GM18873 (cell line): ENCODE data around the gene KLRF1.
"Not testable (repeated sequence)": the region's sequence is repeated elsewhere in the genome, so short reads cannot be mapped to it uniquely, and the experiment has no call there.

Experiments
- ATAC-seq: cut with Tn5 transposase; IDR thresholded peaks from one replicate; pipeline ENCODE4 v1.9.1; 2021; ENCODE audit warnings: mild to moderate bottlenecking, moderate library complexity, moderate number of reproducible peaks; ENCODE audit not compliant: unreplicated experiment, low FRiP score

The KLRF1 gene

DNA sequence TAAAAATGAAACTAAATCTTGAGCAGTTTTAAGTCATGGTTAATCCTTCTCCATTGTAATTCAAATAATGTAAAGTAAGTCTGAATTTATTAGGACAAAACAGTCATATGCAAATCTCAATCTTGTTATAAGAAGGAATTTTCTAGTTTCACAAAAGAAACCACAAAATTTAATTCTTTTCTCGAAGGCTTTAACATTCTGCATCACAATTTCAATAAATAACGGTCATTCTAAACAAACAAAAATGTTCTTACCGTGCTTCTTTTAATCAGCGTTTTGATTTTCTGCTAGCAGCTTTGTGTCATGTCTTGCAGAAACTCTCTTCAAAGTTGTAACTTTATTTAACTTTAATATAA, 41.6 kb downstream of the KLRF1 start:
- ATAC-seq, result no peak

DNA sequence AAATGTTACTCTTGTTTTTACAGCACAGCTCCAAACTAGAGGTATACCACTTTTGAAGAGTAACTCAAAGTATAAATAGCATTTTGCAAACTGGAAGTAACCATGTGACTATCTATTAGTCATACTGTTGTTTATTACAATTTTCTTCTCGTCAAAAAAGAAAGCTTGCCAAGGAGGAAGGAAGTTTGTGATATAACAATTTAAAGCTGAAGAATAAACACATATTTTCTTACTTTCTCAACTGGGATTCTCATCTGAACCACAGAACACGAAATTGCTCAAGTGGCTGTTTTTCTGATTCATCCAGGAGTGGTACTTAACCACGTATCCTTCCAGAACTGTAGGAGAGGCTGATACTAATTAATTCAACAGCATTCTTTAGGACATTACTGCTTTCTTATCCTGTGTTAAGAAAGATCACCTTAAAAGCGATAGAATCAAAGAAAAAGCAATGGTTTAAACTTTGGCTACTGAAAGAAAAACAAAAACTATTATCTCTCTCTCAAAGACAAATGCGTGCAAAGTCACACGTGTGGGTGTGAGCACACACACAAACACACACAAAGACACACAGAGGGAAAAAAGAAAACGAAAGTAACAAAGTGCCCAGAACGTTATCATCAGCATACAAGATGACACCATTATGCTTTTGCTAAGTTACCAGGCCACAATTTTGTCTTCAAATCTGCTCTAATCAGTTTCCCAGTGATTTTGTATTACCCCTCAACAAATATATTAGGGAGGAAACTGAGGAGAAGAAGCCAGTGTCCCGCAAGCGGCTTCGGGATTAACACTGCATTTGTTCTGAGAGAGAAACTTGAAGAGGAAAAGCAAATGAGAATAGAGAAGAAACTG, 42.3 kb downstream of the KLRF1 start, which contains the start of gene CLEC2B:
TSS of gene CLEC2B (minus strand) at position 48 of the 855 bp plus-strand sequence.
- no peak for ATAC-seq

DNA sequence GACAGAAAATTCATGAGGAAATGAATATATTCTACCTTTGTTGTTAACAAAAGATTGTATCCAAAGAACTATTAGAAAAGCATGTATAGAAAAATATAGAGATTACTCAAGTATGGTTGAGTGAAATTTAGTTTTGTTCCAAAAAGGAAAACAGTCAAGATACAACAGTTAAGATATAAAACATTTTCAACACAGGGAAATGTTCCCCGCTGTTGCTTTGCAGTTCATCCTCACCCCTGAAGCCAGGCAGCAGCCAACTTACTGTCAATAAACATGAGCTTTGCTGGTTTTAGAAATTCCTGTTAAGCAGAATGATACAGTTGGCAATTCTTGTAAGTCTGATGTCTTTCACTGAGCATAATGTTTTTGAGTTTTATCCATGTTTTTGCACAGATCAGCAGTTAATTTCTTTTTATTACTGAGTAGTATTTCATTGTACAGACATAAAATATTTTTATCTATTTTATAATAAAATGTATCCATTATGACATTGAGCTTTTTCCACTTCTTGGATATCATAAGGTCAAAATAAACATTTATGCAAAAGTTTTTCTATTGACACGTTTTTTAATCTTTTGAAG, 43.1 kb downstream of the KLRF1 start:
- ATAC-seq, result no peak

DNA sequence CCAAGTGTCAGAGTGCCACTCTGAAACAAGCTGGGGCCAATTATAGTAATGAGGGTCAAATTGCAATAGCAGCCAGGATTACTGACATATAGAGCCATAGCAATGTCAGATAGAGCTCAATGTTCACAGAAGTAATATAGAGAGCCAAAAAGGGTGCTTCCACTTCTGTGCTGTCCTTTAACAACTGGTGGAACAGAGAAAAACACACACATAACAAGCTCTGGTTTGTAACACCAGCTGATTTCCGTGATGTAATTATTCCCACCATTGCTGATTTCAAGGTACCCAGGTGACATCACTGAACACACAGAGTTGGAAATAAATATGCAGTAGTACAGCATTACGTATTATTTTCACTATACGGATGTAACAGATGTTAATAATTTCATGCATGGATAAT, 44.9 kb downstream of the KLRF1 start:
- ATAC-seq, result no peak

DNA sequence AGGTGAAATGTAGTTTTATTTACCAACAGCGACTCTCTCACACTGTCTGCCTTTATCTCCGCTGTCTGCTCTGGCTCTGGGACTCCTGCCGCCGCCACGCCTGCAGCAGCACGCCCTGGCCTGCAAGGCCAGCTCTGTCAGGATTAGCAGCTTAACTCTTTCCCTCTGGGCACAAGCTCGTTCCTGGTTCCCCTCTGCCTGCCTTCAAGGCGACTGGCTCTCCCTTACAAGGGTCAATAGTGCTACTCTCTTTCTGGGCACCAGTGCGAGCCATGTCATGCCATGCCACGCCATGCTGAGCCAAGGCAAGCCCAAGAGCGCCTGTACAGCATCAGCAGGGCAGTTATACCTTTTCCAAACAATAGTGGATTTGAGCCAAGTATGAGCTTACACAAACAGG, 45.5 kb downstream of the KLRF1 start:
- no peak for ATAC-seq

DNA sequence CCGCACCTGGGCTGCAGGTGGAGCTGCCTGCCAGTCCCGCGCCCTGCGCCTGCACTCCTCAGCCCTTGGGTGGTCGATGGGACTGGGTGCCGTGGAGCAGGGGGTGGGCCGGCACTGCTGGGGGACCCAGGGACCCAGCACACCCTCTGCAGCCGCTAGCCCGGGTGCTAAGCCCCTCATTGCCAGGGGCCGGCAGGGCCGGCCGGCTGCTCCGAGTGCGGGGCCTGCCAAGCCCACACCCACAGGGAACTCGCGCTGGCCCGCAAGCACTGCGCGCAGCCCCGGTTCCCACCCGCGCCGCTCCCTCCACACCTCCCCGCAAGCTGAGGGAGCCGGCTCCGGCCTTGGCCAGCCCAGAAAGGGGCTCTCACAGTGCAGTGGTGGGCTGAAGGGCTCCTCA, 48.8 kb downstream of the KLRF1 start:
- not testable (repeated sequence) for ATAC-seq

DNA sequence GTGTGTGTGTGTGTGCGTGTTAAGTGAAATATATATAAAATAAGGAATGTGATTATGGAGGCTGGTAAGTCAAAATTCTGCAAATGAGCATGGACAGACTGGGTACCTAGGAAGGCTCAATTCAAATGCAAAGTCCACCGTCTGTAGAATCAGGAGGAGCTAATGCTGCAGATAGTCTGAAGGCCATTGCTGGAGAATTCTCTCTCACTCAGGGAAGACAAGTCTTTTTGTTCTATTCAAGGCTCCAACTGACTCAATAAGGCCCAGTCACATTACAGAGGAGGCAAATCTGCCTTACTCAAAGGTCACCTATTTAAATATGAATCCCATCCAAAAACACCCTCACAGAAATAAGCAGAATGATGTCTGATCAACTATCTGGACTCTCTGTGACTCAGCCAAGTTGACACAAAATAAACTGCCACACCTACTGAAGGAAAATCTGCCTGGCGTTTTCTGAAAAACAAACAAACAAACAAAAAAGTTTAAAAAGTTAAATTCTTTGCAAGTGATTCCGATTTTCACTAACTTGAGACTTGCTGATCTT, 53.3 kb downstream of the KLRF1 start:
- no peak for ATAC-seq

DNA sequence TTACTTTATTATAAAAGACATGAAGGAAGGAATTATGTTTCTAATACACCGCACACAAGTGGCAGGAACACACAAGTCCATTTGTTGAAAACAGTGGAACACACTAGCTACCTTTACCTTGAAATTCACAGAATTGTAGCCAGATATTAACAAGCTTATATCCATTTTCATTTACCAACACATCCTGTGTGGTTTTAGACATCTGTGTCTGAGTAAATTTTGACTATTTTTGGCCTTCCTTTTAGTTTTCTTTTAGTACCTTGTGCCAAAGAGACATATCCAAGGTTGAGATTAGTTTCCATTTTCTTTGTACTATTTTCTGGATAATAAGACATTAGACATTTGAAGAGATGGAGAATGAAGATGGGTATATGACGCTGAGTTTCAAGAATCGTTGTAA, 54.0 kb downstream of the KLRF1 start, which contains the start of gene KLRF2:
TSS of gene KLRF2 (plus strand) at position 244 of the 400 bp plus-strand sequence. CDS start at position 351, 107 bp downstream.
- ATAC-seq, result no peak

DNA sequence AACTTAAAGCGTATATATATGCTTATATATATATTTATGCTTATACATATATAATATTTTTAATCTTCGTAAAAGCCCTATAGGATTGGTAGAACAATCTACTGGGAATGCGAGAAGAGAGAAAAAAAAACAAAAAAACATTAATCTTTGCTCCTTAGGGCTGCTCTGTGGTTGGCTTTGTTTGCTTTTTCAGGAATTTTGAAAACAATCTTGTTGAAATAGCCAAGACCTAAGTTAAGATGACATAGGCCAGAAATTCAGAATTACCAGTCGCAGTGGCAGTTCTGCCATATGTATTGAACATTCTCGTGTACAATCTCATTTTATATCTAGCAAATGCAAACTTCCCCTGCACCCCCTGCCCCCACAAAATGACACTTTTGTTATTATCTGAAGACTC, 54.7 kb downstream of the KLRF1 start:
- no peak for ATAC-seq

DNA sequence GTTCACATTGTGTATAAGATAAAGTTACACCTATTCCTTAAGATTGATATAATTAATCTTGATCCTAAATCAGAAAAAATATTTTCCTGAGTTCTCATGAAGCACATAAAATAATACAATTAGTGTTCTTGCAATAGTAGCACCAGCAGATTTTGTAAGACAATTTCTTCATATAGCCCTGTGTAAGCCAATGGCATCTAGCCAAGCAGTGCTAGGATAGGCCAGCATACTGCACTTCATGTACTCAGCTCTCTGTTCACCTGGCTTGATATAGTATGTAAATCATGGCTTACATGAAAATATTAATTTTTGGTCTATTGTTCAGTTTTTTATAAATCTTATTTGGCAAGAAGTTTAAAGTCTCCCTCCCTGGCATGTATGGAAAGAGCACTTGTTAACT, 55.9 kb downstream of the KLRF1 start:
- no peak for ATAC-seq

DNA sequence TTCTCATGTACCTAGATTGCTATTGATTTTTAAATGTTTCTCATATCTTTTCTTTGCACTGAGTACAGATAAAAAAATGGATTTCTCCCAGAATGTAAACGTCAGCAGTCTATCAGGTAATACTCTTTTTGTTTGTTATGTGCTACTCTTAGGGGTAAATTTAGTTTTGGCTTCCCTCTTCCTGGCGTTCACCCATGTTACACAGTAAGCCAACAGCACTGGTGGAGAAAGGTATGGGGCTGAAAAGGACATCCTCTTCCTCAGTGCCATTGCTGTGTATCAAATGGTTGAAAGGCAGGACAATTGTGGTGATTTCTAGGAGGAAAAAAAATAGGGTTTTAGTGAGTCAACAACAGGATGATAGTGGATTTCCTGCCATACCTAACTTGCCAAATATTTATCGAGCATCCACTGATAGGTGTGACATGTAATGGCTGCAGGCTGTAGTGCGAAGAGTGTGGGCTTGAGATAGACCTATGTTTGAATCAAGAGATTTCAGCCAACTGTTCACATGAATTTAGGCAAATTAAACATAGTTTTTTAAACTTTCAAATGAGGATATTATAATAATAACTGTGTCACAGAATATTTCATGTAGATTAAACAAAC, 61.5 kb downstream of the KLRF1 start:
- ATAC-seq, result no peak
